COR-L47 (cell line): Measurements from ENCODE around the gene ACSL6.

Experiments
- DNase-seq: peaks from one replicate; lab custom pipeline; 2025; lab: John Stamatoyannopoulos, UW

Gene ACSL6

GRCh38 chr5:132017316-132017715 is 5.9 kb upstream of the ACSL6 start:
- no peak for DNase-seq

DNA sequence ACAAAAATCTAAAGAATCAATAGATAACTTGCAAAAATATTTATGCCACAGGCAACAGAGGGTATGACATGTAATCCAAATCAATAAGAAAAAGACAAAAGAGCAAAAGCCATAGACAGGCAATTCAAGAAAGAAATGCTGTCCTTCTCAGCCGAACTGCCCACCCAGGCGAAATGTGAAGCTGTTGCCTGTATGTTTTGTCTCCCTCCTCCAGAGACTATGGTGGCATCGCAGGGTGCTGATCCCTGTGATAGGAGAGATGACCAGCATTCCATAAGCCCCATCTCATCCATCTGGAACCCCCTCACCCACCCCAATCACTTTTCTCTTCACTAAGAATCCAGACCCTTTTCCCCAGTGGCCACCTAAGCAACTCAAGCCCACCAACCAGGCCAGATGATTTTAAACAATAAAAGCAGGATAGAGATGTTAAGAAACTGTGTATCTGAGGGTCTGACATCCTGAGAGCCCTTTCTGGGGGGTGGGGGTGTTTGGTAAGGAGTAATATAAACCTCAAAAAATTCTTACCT is 5.3 kb upstream of the ACSL6 start:
- no peak for DNase-seq

DNA sequence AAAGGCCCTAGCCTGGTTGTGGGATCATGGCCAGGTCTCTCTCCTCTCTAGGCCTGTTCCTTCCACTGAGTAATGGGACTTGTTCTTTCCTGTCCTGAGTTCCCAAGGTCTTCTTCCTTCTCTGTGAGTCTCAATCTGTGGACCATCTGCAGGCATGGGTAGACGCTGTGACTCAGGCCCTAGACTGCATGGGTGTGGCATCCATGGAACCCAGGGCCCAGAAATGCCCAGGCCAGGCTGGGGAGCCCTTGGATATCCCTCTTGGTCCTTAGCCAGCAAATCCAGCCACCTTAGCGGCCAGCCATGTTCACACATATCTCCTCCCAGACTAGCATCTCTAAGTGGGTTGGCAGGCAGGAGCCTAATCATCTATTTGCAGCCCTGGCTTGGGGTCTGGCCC is 2.3 kb upstream of the ACSL6 start:
- DNase-seq, result no peak

DNA sequence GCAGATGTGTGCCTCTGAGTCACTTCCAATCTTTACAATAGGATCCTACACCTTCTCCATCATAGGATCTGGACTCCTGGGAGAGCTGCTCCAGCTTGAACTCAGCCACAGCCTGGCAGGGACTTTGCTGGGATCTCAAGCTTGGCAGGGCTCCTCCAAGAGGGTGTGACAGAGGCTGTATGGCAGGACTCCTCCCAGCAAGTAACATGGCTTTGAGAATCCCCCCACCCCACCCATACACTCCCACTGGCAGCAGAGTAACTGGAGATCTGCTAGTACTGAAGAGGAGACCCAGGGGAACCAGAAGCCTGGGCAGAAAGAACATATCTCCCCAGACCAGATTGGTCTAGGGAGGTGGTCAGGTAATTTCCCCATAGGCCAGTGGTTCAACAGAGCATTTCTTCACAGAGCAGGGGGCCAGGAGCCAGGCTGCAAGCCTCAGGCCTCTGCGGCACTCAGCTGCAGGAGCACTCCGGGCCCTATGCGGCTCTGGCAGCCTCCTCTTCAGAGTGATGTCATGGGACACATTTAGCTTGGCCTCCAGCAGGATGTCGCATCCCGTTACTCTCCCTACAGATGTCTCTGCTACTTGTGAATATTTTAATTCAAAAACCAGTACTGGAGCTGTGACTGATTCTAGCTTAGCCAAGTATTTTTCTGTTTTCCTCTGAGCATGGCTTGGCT is 1.7 kb upstream of the ACSL6 start:
- no peak for DNase-seq

DNA sequence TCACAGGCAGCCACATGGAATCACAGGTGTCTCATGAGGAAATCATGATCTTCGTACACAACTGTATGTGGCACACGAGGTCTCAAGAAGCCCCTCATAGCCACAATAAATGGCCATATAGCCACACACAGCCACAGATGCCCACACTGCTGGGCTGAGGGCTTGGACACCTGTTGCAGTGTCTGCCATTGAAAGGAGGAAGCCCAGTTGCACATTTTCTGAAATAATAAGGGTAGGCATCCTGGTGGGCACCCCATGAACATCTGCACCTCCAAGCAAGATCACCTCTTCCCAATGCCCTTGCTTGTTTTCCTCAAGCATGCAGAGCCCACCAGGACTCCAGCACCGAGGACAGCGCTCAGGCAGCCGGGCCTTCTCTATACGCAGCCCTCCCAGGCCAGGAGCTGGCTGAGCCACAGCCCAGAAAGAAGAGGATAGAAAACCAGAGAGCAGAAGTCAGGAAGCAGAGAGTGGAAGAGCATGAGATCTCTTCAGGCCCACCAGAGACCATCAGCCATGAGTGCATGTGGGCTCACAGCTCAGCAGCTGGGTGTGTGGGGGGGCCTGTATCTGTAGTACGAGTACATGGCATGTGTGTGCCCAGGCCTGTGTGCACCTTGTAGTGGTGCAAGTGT is 1.0 kb upstream of the ACSL6 start:
- DNase-seq, result no peak

DNA sequence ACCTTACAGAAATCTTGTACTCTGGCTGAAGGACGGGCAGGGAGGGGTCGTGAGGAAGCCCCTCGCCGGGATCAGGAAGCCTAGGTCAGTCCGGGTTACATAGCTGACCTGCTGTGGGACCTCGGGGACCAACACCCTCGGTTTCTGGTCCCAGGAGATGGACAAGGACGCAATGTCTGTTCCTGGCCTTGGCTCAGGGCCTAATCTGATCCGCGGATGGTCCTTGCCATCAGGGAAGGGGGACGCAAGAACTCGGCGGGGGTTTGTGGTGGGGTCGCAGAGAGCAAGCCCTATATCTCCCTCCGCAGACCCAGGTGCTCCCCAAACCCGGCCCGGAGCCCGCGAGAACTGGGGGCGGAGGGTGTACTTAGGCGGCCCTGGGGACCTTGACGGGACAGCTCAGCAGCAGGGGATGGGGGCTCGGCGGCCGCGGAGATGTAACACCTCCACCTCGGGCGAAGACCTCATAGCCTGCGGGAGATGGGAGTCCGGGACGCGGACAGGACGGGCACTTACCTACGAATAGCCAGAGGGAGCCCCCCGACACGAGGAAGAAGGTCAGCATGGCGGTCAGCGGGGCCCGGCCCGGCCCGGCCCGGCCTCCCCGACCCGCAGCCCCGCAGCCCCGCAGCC is 353 bp downstream of the ACSL6 start:
- DNase-seq, result no peak

DNA sequence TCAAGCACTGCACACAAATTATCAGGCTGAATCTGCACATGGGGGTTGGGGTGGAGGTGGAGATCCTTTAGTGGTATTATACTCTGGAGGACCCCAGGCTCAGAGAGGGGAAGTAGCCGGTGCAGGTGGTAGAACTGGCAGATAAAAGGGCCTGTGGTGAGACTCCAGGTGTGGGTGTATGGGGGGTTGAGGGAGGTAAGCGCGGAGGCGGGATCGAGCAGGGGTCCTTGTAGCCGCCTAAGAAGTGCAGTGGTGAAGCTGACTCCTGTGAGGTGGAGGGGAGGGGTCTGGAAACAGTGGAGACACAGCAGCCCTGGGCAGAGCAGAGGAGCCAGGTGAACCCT is 841 bp downstream of the ACSL6 start:
- DNase-seq, result no peak

- no peak for DNase-seq
Observed at GRCh38 chr5:132009706-132010405, 1.6 kb downstream of the ACSL6 start.

GRCh38 chr5:132008961-132009680 is 2.3 kb downstream of the ACSL6 start:
- no peak for DNase-seq

DNA sequence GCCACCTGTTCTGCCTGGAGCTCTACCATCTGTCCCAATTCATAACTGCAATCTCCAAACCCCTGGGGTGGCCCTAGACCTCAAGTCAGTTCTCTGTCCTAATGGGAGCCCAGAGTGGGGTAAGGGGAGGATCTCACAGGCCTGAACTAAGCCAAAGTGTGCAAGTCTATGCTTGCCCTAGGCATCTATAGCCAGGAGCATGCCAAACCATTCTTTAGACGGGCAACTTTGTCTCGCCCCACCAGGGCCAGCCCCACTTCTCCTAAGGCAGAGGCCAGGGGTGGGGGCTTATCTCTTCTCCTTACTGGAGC is 3.3 kb downstream of the ACSL6 start:
- no peak for DNase-seq

- peak; percentile 83 for DNase-seq
Observed at GRCh38 chr5:132007399-132008162, 3.9 kb downstream of the ACSL6 start.

DNA sequence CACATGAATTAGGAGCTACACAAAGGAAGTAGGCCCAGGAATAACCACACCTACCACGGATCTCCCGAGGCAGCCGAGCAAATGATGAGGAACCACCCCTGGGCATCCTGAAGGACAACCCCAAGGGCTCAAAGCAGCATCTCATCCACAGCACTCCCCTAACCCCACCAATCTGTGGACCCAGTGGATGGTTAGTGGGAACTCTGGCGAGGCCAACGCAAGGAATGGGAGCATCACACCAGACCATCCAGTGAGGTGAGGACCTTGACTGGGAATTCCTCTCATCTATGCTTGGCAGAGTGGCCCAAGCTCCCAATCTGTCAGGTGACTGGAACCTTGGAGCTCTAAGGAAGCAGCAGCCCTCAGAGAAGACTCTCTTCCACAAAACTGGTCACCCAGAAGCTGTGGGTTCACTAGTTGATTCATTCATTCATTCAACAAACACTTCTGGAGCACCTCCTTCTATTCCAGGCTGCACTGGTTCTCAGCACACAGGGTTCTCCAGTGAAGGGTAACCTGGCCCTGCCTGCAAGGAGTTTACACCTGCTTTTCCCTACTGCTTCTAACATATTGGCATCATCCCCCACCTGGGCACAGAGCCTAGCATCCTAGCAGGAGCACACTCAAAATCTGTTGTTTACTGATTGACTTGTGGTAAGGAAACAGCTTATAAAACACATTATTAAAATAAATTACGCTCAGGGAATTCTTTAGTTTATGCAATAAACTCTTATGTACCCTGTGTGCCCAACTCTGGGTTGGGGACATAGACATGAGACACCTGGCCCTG is 4.9 kb downstream of the ACSL6 start:
- DNase-seq, result no peak

DNA sequence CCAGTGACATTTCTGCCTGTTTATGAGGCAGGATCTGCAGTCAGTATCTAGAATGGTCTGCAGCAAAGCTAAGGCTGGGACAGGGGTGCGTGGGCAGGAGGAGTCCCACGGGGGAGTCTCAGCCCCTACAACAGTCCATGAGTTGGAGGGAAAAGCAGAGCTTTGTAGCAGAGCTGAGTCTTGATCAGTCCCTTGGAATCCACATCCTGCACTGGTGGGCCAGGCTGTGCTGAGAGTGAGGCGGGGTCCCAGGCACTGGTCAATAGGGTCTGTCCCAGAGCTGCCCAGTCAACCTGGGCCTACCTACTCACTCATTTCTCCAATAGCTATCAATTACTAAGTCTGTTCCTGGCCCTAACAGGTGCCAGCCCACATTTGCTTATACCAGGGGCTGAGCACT is 5.9 kb downstream of the ACSL6 start:
- no peak for DNase-seq

- no peak for DNase-seq
Observed at GRCh38 chr5:132003982-132004381, 7.5 kb downstream of the ACSL6 start.

- DNase-seq, result no peak
Observed at GRCh38 chr5:132003170-132003744, 8.2 kb downstream of the ACSL6 start.

- no peak for DNase-seq
Observed at GRCh38 chr5:132002757-132003156, 8.7 kb downstream of the ACSL6 start.

- no peak for DNase-seq
Observed at GRCh38 chr5:132001647-132002561, 9.6 kb downstream of the ACSL6 start.

DNA sequence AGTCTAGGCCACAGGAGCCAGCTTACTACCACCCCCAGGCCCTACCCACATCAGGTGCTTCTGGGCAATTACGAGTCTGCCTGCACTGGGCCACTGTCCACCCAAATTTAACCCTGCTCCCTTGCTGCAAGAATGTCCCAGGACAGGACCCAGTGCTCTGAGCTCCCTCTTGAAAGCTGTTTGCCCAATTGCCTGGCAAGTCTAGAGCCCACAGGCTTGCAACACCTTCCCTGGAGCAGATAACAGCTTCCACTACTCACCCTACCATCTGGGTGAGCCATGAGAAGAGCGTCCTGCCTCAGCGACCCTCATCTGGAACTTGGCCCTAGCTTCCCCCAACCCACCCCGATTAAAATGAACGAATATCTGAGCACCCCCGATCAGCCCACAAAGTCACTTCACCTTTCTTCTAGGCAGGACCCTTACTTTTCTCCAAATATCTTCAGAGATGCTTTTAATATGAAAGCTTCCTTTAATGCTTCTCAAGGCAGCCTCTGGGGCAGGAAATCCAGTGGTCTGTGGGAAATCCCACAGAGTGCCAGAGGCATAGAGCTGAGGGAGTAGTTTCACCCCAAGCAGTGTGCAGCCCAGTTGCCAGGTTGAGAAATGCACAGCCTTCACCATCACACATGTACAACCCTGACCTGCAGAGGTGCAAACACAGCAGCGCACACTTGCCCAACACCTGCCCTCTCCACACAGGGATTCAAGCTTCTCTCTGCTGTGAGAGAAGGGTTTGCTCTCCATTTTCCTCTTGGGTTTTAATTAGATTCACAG is 10.6 kb downstream of the ACSL6 start:
- no peak for DNase-seq

GRCh38 chr5:132000241-132000490 is 11.3 kb downstream of the ACSL6 start:
- DNase-seq, result no peak
